Measurements from ENCODE around the gene MEGF11.

MEGF11 gene

GRCh38 chr15:66047321-66048024 lies 206.1 kb downstream of the MEGF11 start:
- H3K27me3 Mint-ChIP-seq, result peaks cover 38% of the 10 kb centered on the region
- H3K36me3 Mint-ChIP-seq (ENCODE audit: insufficient read depth), result peaks cover 2% of the 10 kb centered on the region
- no peak for ATAC-seq (replicated peaks; ENCODE audit: extremely low read depth, poor library complexity, severe bottlenecking)
- H3K27ac Mint-ChIP-seq (ENCODE audit: low read depth), result no peak overlapping the region
- DNase-seq (ENCODE audit: low spot score in 2 of 2), result no peak
- H3K9me3 Mint-ChIP-seq, result no peaks in the 10 kb centered on the region
- H3K4me1 Mint-ChIP-seq, result no peaks in the 10 kb centered on the region
- H3K4me3 Mint-ChIP-seq, result no peak overlapping the region

GRCh38 chr15:66046751-66047150 lies 206.8 kb downstream of the MEGF11 start:
- H3K27ac Mint-ChIP-seq (ENCODE audit: low read depth), result no peak overlapping the region

GRCh38 chr15:66046326-66046725 lies 207.2 kb downstream of the MEGF11 start:
- H3K9me3 Mint-ChIP-seq, result no peaks in the 10 kb centered on the region
- no peak overlapping the region for H3K27ac Mint-ChIP-seq (ENCODE audit: low read depth)
- no peak for ATAC-seq (replicated peaks; ENCODE audit: extremely low read depth, poor library complexity, severe bottlenecking)
- H3K27me3 Mint-ChIP-seq, result peaks cover 39% of the 10 kb centered on the region
- no peak for DNase-seq (ENCODE audit: low spot score in 2 of 2)
- no peak overlapping the region for H3K4me3 Mint-ChIP-seq
- peaks cover 2% of the 10 kb centered on the region for H3K36me3 Mint-ChIP-seq (ENCODE audit: insufficient read depth)
- no peaks in the 10 kb centered on the region for H3K4me1 Mint-ChIP-seq

More at GRCh38 chr15:66046751-66047150, 206.8 kb downstream of the MEGF11 start:
- H3K4me1 Mint-ChIP-seq, result no peaks in the 10 kb centered on the region
- H3K27me3 Mint-ChIP-seq, result peaks cover 39% of the 10 kb centered on the region
- no peaks in the 10 kb centered on the region for H3K9me3 Mint-ChIP-seq
- no peak for ATAC-seq (replicated peaks; ENCODE audit: extremely low read depth, poor library complexity, severe bottlenecking)
- DNase-seq (ENCODE audit: low spot score in 2 of 2), result no peak
- no peak overlapping the region for H3K4me3 Mint-ChIP-seq
- peaks cover 2% of the 10 kb centered on the region for H3K36me3 Mint-ChIP-seq (ENCODE audit: insufficient read depth)

GRCh38 chr15:66045542-66045941 lies 208.0 kb downstream of the MEGF11 start:
- no peaks in the 10 kb centered on the region for H3K4me1 Mint-ChIP-seq
- peaks cover 39% of the 10 kb centered on the region for H3K27me3 Mint-ChIP-seq
- no peaks in the 10 kb centered on the region for H3K9me3 Mint-ChIP-seq
- no peak overlapping the region for H3K27ac Mint-ChIP-seq (ENCODE audit: low read depth)
- DNase-seq (ENCODE audit: low spot score in 2 of 2), result no peak
- no peak for ATAC-seq (replicated peaks; ENCODE audit: extremely low read depth, poor library complexity, severe bottlenecking)
- H3K36me3 Mint-ChIP-seq (ENCODE audit: insufficient read depth), result peaks cover 2% of the 10 kb centered on the region
- no peak overlapping the region for H3K4me3 Mint-ChIP-seq

GRCh38 chr15:66044837-66045236 lies 208.7 kb downstream of the MEGF11 start:
- H3K27ac Mint-ChIP-seq (ENCODE audit: low read depth), result no peak overlapping the region
- no peaks in the 10 kb centered on the region for H3K9me3 Mint-ChIP-seq
- no peak overlapping the region for H3K4me3 Mint-ChIP-seq
- H3K4me1 Mint-ChIP-seq, result no peaks in the 10 kb centered on the region
- H3K27me3 Mint-ChIP-seq, result peaks cover 36% of the 10 kb centered on the region
- no peak for ATAC-seq (replicated peaks; ENCODE audit: extremely low read depth, poor library complexity, severe bottlenecking)
- no peak for DNase-seq (ENCODE audit: low spot score in 2 of 2)
- H3K36me3 Mint-ChIP-seq (ENCODE audit: insufficient read depth), result no peaks in the 10 kb centered on the region

GRCh38 chr15:66043264-66043663 lies 210.3 kb downstream of the MEGF11 start:
- no peaks in the 10 kb centered on the region for H3K4me1 Mint-ChIP-seq
- ATAC-seq (replicated peaks; ENCODE audit: extremely low read depth, poor library complexity, severe bottlenecking) (no peak), DNase-seq (ENCODE audit: low spot score in 2 of 2) (no peak)
- H3K27ac Mint-ChIP-seq (ENCODE audit: low read depth), result no peak overlapping the region
- no peaks in the 10 kb centered on the region for H3K36me3 Mint-ChIP-seq (ENCODE audit: insufficient read depth)
- H3K4me3 Mint-ChIP-seq, result no peak overlapping the region
- peaks cover 47% of the 10 kb centered on the region for H3K27me3 Mint-ChIP-seq
- no peaks in the 10 kb centered on the region for H3K9me3 Mint-ChIP-seq

- no peak overlapping the region for H3K27ac Mint-ChIP-seq (ENCODE audit: low read depth)
- peaks cover 53% of the 10 kb centered on the region for H3K27me3 Mint-ChIP-seq
- no peaks in the 10 kb centered on the region for H3K9me3 Mint-ChIP-seq
- no peak for ATAC-seq (replicated peaks; ENCODE audit: extremely low read depth, poor library complexity, severe bottlenecking)
- no peaks in the 10 kb centered on the region for H3K36me3 Mint-ChIP-seq (ENCODE audit: insufficient read depth)
- no peak for DNase-seq (ENCODE audit: low spot score in 2 of 2)
- H3K4me3 Mint-ChIP-seq, result no peak overlapping the region
- no peaks in the 10 kb centered on the region for H3K4me1 Mint-ChIP-seq
Observed at GRCh38 chr15:66042624-66043023, 210.9 kb downstream of the MEGF11 start.

GRCh38 chr15:66041276-66041675 lies 212.3 kb downstream of the MEGF11 start:
- DNase-seq (ENCODE audit: low spot score in 2 of 2) (no peak), ATAC-seq (replicated peaks; ENCODE audit: extremely low read depth, poor library complexity, severe bottlenecking) (no peak)
- H3K9me3 Mint-ChIP-seq, result no peaks in the 10 kb centered on the region
- H3K4me1 Mint-ChIP-seq, result no peaks in the 10 kb centered on the region
- no peaks in the 10 kb centered on the region for H3K36me3 Mint-ChIP-seq (ENCODE audit: insufficient read depth)
- peaks cover 66% of the 10 kb centered on the region for H3K27me3 Mint-ChIP-seq
- H3K4me3 Mint-ChIP-seq, result no peak overlapping the region
- no peak overlapping the region for H3K27ac Mint-ChIP-seq (ENCODE audit: low read depth)

- H3K4me1 Mint-ChIP-seq, result no peaks in the 10 kb centered on the region
- H3K9me3 Mint-ChIP-seq, result no peaks in the 10 kb centered on the region
- H3K36me3 Mint-ChIP-seq (ENCODE audit: insufficient read depth), result no peaks in the 10 kb centered on the region
- DNase-seq (ENCODE audit: low spot score in 2 of 2) (no peak), ATAC-seq (replicated peaks; ENCODE audit: extremely low read depth, poor library complexity, severe bottlenecking) (no peak)
- peaks cover 72% of the 10 kb centered on the region for H3K27me3 Mint-ChIP-seq
- no peak overlapping the region for H3K4me3 Mint-ChIP-seq
- no peak overlapping the region for H3K27ac Mint-ChIP-seq (ENCODE audit: low read depth)
Observed at GRCh38 chr15:66040211-66040892, 213.2 kb downstream of the MEGF11 start.

- no peaks in the 10 kb centered on the region for H3K4me1 Mint-ChIP-seq
- ATAC-seq (replicated peaks; ENCODE audit: extremely low read depth, poor library complexity, severe bottlenecking), result no peak
- DNase-seq (ENCODE audit: low spot score in 2 of 2), result no peak
- no peak overlapping the region for H3K27ac Mint-ChIP-seq (ENCODE audit: low read depth)
- no peaks in the 10 kb centered on the region for H3K36me3 Mint-ChIP-seq (ENCODE audit: insufficient read depth)
- no peaks in the 10 kb centered on the region for H3K9me3 Mint-ChIP-seq
- H3K27me3 Mint-ChIP-seq, result peaks cover 72% of the 10 kb centered on the region
- no peak overlapping the region for H3K4me3 Mint-ChIP-seq
Observed at GRCh38 chr15:66039117-66039871, 214.3 kb downstream of the MEGF11 start.

- no peak overlapping the region for H3K27ac Mint-ChIP-seq (ENCODE audit: low read depth)
- DNase-seq (ENCODE audit: low spot score in 2 of 2) (no peak), ATAC-seq (replicated peaks; ENCODE audit: extremely low read depth, poor library complexity, severe bottlenecking) (no peak)
- H3K36me3 Mint-ChIP-seq (ENCODE audit: insufficient read depth), result no peaks in the 10 kb centered on the region
- peaks cover 64% of the 10 kb centered on the region for H3K27me3 Mint-ChIP-seq
- no peaks in the 10 kb centered on the region for H3K9me3 Mint-ChIP-seq
- H3K4me1 Mint-ChIP-seq, result no peaks in the 10 kb centered on the region
- H3K4me3 Mint-ChIP-seq, result no peak overlapping the region
Observed at GRCh38 chr15:66038387-66039116, 215.0 kb downstream of the MEGF11 start.

GRCh38 chr15:66036859-66037258 lies 216.7 kb downstream of the MEGF11 start:
- no peak overlapping the region for H3K4me3 Mint-ChIP-seq
- no peak overlapping the region for H3K27ac Mint-ChIP-seq (ENCODE audit: low read depth)
- no peaks in the 10 kb centered on the region for H3K36me3 Mint-ChIP-seq (ENCODE audit: insufficient read depth)
- no peaks in the 10 kb centered on the region for H3K4me1 Mint-ChIP-seq
- ATAC-seq (replicated peaks; ENCODE audit: extremely low read depth, poor library complexity, severe bottlenecking) (no peak), DNase-seq (ENCODE audit: low spot score in 2 of 2) (no peak)
- peaks cover 6% of the 10 kb centered on the region for H3K9me3 Mint-ChIP-seq
- H3K27me3 Mint-ChIP-seq, result peaks cover 60% of the 10 kb centered on the region
